Heart left ventricle (tissue), 16 donors: ENCODE measurements around the gene DPP8. TPM values are rescaled to one million over a fixed set of nuclear protein-coding genes. Genes with fewer than 3 reads are reported as not detected.
"Not testable (repeated sequence)": the region's sequence is repeated elsewhere in the genome, so short reads cannot be mapped to it uniquely, and the experiment has no call there.

ENCODE experiments used
- ATAC-seq, 4 donors: fragments of 200-7000 bp; cut with Tn5 transposase; one replicate each; pipeline ENCODE4 v1.9.1; 2020 to 2022; ENCODE audit warnings: moderate library complexity in 4 of 4, mild to moderate bottlenecking in 3 of 4, moderate number of reproducible peaks in 1 of 4
- DNase-seq, 5 donors: peaks; one replicate each; pipeline ENCODE4 v3.0.0-alpha.2; 2020
- H3K27ac ChIP-seq, 12 donors: fragments of 200-600 bp; sonication (generic) in 4 of 12; one replicate each; pipeline versions ENCODE4 v1.5.0 to v1.8.0; 2016 to 2022; ENCODE audit warnings: mild to moderate bottlenecking in 2 of 12
- H3K27me3 ChIP-seq, 9 donors: fragments of 200-600 bp; sonication (generic) in 2 of 9; one replicate each; pipeline versions ENCODE4 v1.5.1 to v1.8.0; 2016 to 2022; ENCODE audit warnings: mild to moderate bottlenecking in 3 of 9
- H3K36me3 ChIP-seq, 9 donors: fragments of 200-600 bp; sonication (generic) in 2 of 9; one replicate each; pipeline versions ENCODE4 v1.5.0 to v1.8.0; 2018 to 2022; ENCODE audit warnings: mild to moderate bottlenecking in 2 of 9
- H3K4me1 ChIP-seq, 12 donors: fragments of 200-600 bp; sonication (generic) in 4 of 12; one replicate each; pipeline versions ENCODE4 v1.5.0 to v1.8.0; 2016 to 2022; ENCODE audit warnings: mild to moderate bottlenecking in 3 of 12
- H3K4me3 ChIP-seq, 12 donors: fragments of 200-600 bp; sonication (generic) in 4 of 12; one replicate each; pipeline versions ENCODE4 v1.5.0 to v1.8.0; 2017 to 2022; ENCODE audit warnings: mild to moderate bottlenecking in 9 of 12, moderate library complexity in 4 of 12
- H3K9me3 ChIP-seq, 12 donors: fragments of 200-600 bp; sonication (generic) in 4 of 12; one replicate each; pipeline versions ENCODE4 v1.5.0 to v1.8.0; 2016 to 2022; ENCODE audit warnings: mild to moderate bottlenecking in 1 of 12
- POLR2A ChIP-seq, 2 donors: fragments of 450-650 bp; IDR thresholded peaks; one replicate each; pipeline ENCODE4 v1.6.1; 2017; ENCODE audit warnings: antibody characterized with exemption in 2 of 2, mild to moderate bottlenecking in 2 of 2, moderate library complexity in 2 of 2
- WGBS, 4 donors: extraction: QIAGEN DNeasy Blood & Tissue Kit in 2 of 4; methylation state at CpG; one replicate each; pipeline versions ENCODE4 v1.1.5 to v1.1.7; 2013 to 2018; 5-methylcytosine and 5-hydroxymethylcytosine counted together
- intact Hi-C, 10 donors: fragments of 100-400 bp; cut with DNase I; formaldehyde crosslinking; loops; one replicate each; pipeline versions ENCODE4 v1.11.1 to v1.14.2; 2022
- polyA plus RNA-seq, 2 donors: library from polyadenylated mRNA; stranded (reverse); fragments of 200-250 nt; gene quantifications; one replicate each; pipeline ENCODE4 v1.2.3, GENCODE V29; 2013
- total RNA-seq, 9 donors: library from RNA; depleted of rRNA in 2 of 9; stranded (reverse); fragments of >200 nt in 2 of 9; fragmentation: NEBNext Ultra II Directional in 3 of 9; extraction: Animal tissue kit (Norgen Biotek cat#: 25700) in 3 of 9; gene quantifications; one replicate each; pipeline versions ENCODE4 v1.1.0 to v1.2.4, GENCODE V29; 2016 to 2023
- TF ChIP-seq, protein P1 (sequence below), 12 donors: fragments of 200-600 bp; sonication (generic) in 4 of 12; IDR thresholded peaks; one replicate each; pipeline versions ENCODE4 v1.5.0 to v1.8.0; 2018 to 2022; ENCODE audit warnings: antibody characterized with exemption in 12 of 12, mild to moderate bottlenecking in 5 of 12
- donor health status: ischemic (EF 13 %, LVEDD 7.1; RV severe dilation, severe dysfunction).
- donor health status: healthy with polysubstance abuse.
- donor health status: DM: no; HTN: yes; CAD: no.
- donor health status: DM: no; HTN: no; CAD: no.
- donor health status: ischemic (EF 25% LVEDD 6.9; RV normal size, moderate dysfunction).
- donor health status: ischemic (EF 25% LVEDD 5.7; RV mildly dilated, moderate dysfunction).
- donor health status: healthy.
- donor health status: DM: yes; HTN: yes; CAD: no.
- donor health status: ischemic (EF 35%, LVEDD 5.7; RV mildly dilated, moderate dysfunction).
- donor health status: nonischemic (EF 11% LVEDD 7.7; RV severe dilation, severe dysfunction).
- donor health status: DM: yes; HTN: yes; CAD: no.
- donor health status: PGD.
- donor health status: ischemic (EF 29% LVEDD 5.4; RV normal size, mild dysfunction).
- donor health status: nonischemic (EF 23%, LVEDD 6.1; RV moderate dilation, normal function).

The DPP8 gene
- total and polyA plus RNA-seq, 11 donors: 10.0 to 44.5 (median 39.2) TPM

DNA sequence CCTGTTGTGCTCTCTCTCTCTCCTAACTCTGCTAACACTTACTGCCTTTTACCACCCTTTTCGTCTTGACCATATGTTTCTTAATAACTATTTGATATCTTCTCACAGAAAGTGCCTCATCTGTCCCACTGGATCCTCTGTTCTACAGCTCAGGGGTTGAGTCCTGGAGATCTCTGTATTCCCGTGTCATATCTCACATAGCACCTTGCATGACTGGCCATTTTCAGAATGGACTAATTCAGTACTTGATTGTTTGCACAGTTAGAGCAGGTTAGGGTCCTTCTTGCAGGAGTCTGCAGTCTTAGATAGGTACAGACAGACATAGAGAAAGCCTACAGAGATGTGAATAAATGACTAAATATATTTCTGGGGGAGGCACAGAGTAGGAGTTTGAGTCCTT is 33.7 kb upstream of the DPP8 start:
- Histone ChIP-seq H3K27me3 (no peaks in the 10 kb centered on the region), H3K9me3 (no peaks in the 10 kb centered on the region), H3K36me3 (peaks cover 0 to 29% (median 13%) of the 10 kb centered on the region in 9 donors), H3K27ac (no peak overlapping the region), H3K4me1 (peaks cover 0 to 12% (median 0%) of the 10 kb centered on the region in 12 donors), H3K4me3 (no peak overlapping the region)
- ATAC-seq: no peak
- WGBS, 4 donors: 69 to 78% (median 76%) methylated on average over 2 of the region's 2 CpGs
- no peak for DNase-seq
- TF ChIP-seq, protein P1, sequence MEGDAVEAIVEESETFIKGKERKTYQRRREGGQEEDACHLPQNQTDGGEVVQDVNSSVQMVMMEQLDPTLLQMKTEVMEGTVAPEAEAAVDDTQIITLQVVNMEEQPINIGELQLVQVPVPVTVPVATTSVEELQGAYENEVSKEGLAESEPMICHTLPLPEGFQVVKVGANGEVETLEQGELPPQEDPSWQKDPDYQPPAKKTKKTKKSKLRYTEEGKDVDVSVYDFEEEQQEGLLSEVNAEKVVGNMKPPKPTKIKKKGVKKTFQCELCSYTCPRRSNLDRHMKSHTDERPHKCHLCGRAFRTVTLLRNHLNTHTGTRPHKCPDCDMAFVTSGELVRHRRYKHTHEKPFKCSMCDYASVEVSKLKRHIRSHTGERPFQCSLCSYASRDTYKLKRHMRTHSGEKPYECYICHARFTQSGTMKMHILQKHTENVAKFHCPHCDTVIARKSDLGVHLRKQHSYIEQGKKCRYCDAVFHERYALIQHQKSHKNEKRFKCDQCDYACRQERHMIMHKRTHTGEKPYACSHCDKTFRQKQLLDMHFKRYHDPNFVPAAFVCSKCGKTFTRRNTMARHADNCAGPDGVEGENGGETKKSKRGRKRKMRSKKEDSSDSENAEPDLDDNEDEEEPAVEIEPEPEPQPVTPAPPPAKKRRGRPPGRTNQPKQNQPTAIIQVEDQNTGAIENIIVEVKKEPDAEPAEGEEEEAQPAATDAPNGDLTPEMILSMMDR (IDR thresholded peaks at IDR 0.05): no peak
- no peak for TF ChIP-seq POLR2A (IDR thresholded peaks at IDR 0.05)
- intact Hi-C loops: no loop called here

DNA sequence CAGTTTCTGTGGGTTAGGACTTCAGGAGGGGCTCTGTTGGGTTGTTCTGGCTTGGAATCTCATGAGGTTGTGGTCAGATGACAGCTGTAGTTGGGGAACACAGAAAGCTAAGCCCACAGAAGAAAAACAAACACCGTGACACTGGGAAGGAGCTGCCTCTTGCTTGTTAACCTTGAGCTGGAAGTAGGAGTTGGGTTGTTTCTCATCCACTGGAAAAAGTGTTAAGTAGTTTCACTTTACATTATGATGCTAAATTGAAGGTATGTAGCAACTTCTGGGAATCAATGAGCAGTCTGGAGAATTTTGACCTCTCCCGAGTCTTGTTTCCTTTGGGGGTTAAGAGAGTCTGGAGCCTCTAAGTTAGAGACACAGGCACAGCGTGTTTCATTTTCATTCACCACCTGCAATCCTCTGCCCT is 33.2 kb upstream of the DPP8 start:
- Histone ChIP-seq H3K4me1 (peaks cover 0 to 12% (median 0%) of the 10 kb centered on the region in 12 donors), H3K27ac (no peak overlapping the region), H3K9me3 (no peaks in the 10 kb centered on the region), H3K27me3 (no peaks in the 10 kb centered on the region), H3K36me3 (peaks cover 0 to 27% (median 8%) of the 10 kb centered on the region in 9 donors), H3K4me3 (no peak overlapping the region)
- TF ChIP-seq, protein P1 (IDR thresholded peaks at IDR 0.05): no peak
- TF ChIP-seq POLR2A (IDR thresholded peaks at IDR 0.05): no peak
- ATAC-seq (no peak), DNase-seq (no peak)
- intact Hi-C loops: no loop called here
- 56 to 85% (median 83%) methylated on average over 3 of the region's 3 CpGs for WGBS, 4 donors

DNA sequence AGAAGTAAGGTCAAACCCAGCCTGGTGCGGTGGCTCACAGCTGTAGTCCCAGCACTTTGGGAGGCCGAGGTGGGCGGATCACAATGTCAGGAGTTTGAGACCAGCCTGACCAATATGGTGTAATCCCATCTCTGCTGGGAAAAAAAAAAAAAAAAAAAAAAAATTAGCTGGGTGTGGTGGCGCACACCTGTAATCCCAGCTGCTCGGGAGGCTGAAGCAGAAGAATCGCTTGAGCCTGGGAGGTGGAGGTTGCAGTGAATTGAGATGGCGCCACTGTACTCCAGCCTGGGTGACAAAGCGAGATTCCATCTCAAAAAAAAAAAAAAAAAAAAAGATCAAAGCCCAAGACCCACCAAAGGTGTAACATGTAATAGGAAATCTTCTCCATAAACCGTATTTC is 31.8 kb upstream of the DPP8 start:
- H3K27me3 ChIP-seq, ATAC-seq, H3K27ac ChIP-seq, H3K4me3 ChIP-seq, intact Hi-C loops, DNase-seq, H3K9me3 ChIP-seq: not testable (repeated sequence)
- Histone ChIP-seq H3K4me1 (peaks cover 0 to 12% (median 0%) of the 10 kb centered on the region in 12 donors), H3K36me3 (peaks cover 0 to 16% (median 0%) of the 10 kb centered on the region in 9 donors)
- 95 to 98% (median 98%) methylated on average over 9 of the region's 9 CpGs for WGBS, 4 donors

DNA sequence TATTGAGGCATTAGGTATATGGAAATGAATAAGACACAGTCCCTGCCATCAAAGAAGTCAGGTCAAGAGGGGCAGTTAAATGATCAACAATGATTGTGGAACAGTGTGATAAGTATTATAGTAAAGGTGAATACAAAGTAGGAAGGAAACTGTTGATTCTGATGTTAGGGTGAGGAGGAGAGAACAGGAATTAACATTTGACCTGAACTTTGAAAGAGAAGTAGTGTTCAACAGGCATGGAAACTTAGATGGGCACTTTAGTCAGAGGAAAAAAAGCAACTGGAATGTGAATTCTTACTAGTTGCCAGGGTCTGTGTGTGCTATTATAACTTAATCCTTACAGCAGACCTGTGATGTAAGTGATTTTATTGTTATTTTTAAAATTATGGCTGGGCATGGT is 30.4 kb upstream of the DPP8 start:
- ATAC-seq: no peak
- TF ChIP-seq, protein P1 (IDR thresholded peaks at IDR 0.05): no peak
- no peak for TF ChIP-seq POLR2A (IDR thresholded peaks at IDR 0.05)
- DNase-seq: no peak
- H3K4me1 ChIP-seq: peaks cover 0 to 12% (median 0%) of the 10 kb centered on the region in 12 donors
- H3K27ac ChIP-seq: no peak overlapping the region
- H3K27me3 ChIP-seq: no peaks in the 10 kb centered on the region
- H3K9me3 ChIP-seq: no peaks in the 10 kb centered on the region
- H3K4me3 ChIP-seq: no peak overlapping the region
- H3K36me3 ChIP-seq: peaks cover 0 to 5% (median 0%) of the 10 kb centered on the region in 9 donors
- intact Hi-C loops: no loop called here

DNA sequence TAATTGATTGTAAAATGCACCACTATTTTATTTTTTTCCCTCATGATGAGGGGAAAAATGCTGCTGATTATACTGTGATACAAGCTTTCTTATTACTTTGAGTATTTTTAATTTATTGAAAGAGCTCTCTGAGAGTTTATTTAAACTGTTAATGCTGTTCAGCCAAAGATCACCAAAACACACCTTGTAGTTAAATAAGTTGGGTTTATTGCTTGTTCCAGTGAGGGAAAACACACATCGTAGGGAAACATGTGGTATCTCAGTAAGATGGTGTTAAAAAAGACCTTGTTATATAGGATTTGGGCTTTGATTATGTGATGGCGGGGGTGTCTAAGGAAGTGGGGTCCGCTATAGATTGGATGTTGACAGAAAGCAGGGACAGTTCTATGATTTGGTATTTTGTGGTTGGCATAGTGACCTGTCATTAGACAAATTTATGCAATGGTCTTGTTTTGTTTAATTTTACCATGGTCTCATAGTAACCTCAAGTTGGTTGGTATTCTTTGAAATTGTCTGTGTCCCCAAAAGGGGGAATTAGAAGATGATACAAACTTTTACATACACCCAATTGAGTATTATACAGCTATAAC is 23.8 kb upstream of the DPP8 start:
- H3K4me3 ChIP-seq: no peak overlapping the region
- H3K9me3 ChIP-seq: no peaks in the 10 kb centered on the region
- no peaks in the 10 kb centered on the region for H3K36me3 ChIP-seq
- ATAC-seq (no peak), DNase-seq (no peak)
- H3K27me3 ChIP-seq: no peaks in the 10 kb centered on the region
- 93 to 97% (median 96%) methylated on average over 3 of the region's 3 CpGs for WGBS, 4 donors
- intact Hi-C loops: no loop called here
- TF ChIP-seq, protein P1 (IDR thresholded peaks at IDR 0.05): no peak
- no peak for TF ChIP-seq POLR2A (IDR thresholded peaks at IDR 0.05)
- H3K4me1 ChIP-seq: no peaks in the 10 kb centered on the region
- H3K27ac ChIP-seq: no peak overlapping the region
